Daoy (cell line): ENCODE measurements around the gene SARDH. TPM values are rescaled to one million over a fixed set of nuclear protein-coding genes. Genes with fewer than 3 reads are reported as not detected.

ENCODE experiments used
- DNase-seq: peaks from one replicate; pipeline ENCODE4 v3.0.0-alpha.2; 2015; ENCODE audit warnings: low read depth
- total RNA-seq: library from RNA; depleted of rRNA; stranded (reverse); fragments of >200 nt; shearing (Covaris generic); gene quantifications from 2 replicates; pipeline ENCODE4 v1.2.3, GENCODE V29; 2014

Gene SARDH
- total RNA-seq, 1 experiment from 2014 or later: 1.2 TPM

DNA sequence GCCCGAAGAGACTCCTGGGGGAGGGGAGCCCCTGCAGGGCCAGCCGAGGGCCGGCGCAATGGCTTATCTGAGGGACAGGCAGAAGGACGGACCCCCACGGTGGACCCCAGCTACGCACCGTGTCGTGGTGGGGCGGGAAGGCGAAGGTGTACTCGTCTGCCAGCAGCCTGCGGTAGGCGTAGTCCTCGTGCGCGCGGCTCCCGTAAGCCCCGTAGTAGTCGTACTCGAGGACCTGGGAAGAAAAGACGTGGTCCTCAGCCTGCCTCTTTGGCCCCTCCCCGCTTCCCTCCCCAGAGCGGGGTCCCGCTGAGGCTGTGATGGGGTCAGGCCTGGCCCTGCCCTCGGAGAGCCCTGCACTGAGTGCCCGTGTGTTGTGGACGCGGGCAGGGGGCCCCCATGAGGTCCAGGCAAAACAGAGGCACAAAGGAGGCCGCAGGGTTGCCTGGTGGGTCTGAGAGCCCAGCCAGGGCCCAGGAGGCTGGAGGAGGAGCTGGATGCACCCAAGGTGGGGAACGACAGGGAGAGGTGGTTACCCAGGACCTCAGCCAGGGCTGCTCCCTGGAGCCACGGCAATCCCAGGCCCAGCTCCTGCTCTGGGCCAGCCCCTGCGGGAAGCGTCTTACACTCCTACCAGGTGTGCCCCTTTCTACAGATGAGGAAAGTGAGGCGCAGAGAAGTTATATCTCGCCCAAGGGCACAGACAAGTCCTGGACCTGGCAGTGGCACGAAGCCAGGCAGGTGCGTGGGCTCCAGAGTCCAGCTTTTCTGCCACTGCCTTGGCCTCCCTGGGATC, 35.2 kb downstream of the SARDH start:
- no peak for DNase-seq

DNA sequence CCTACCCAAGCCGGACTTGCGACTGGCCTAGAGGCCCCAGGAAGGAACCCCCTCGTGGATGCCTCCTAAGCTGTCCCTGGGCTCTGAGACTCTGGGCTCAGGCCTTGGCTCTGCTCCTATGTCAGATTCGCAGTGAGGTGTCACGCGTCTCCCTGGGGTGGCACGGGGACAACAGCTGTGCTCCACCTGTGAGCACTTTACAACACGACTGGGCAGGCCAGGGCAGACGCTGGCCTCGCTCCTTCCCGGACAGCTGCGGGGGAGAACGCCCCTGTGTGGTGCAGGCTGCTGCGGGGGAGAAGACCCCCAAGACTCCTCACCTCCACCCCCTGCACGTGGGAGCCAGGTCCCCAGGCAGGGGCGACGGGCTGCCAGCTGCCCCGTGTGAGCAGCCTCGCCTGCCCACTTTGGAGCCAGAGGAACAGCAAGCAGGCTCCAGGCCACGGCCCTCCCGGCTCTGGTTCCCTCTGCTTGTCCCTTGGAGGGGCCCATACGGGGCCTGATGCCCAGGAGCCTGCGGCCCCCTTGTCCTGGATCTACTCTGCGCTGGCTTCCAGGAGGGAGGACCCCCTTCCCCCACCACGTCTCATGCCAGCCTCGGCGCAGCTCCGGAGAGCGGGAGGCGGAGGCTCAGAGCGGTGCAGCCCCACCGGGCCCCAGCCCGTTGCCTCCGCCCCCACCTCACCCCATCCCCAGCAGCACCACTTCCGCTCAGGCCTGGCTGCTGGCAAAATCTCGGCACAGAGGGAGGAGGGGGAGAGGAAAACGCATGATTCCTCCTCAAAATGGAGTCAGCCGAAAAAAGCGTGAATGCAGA, 36.0 kb downstream of the SARDH start:
- no peak for DNase-seq

DNA sequence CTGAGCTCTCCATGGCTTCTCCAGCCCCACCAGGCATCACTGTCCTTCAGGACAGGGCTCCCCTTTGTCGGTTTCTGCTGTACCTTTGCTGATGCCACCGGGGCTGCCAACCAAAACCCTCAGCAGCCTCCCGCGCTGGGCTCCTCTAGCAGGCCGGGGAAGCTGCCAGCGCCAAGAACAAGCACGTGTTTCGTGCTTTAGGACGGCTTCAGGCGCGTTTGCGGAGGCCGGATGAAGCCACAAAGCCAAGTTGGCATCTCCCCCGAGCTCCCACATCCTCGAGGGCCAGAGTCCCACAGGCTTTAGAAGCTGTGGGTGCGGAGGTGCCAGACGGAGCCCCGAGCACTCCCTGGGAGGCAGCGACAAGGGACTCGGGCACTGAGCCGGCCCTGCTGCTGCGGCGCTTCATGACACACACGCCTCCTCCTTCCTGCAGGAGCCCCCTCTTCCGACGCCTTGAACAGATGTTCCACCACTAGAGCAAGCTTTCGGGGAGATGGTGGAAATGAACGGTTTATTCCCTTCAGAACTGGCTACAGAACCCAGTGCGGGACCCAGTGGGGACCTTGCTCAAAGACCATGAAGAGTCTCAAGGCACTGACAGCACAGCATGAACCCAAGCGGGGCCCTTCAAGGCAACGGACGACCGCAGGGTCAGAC, 36.7 kb downstream of the SARDH start:
- no peak for DNase-seq

DNA sequence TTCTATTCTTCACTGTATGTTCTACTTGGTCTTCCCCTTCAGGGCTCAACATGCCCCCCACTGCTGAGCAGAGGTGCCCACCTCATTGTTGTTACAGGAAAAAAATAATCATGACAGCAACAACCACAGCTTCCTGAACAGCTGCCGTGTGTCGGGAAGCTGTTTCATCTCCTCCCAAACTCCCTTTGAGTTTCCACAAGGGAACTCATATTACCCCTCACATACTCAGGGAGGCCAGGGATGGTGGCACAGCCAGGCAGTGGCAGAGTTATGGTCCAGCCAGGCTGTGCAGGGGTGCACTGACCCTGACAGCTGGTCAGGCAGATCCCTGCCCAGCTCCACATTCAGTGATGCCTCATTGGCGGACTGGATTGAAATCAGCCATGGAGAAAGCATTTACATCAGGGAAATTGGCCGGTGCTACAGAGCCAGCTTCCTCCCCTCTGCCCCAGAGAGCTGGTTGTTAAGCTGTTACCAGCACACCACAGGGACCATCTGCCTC, 37.3 kb downstream of the SARDH start:
- no peak for DNase-seq

DNA sequence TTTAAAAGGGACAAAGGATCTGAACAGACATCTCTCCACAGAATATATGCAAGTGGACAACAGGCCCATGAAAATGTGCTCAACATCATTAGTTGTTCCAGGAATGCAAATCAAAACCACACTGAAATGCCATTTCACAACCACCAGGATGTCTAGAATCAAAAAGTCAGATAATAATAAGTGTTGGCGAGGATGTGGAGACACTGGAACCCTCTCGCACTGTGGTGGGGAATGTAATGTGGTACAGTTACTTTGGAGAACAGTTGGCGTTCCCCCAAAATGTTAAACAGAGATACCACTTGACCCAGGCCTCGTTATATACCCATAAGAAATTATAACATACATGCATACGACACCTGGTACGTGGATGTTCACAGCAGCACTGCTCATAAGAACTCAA, 38.6 kb downstream of the SARDH start:
- DNase-seq: no peak

DNA sequence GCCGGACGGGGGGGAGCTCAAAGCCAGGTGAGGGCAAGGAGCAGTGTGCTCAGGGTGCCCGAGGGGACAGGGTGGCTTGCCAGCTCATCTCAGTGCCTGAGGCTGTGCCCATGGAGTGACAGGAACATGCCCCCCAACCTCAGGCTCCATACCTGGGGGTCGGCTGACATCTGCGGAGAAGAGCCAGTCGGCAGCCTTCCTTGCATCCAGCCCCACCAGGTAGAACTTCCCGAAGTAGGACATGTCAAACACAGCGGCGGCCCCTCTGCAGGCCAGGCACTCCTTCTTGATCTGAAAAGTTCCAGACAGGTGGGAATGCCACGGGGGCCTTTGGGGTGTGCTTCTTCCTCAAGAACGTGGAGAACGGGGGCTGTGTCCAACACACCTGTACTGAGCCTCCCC, 42.1 kb downstream of the SARDH start:
- DNase-seq: no peak

DNA sequence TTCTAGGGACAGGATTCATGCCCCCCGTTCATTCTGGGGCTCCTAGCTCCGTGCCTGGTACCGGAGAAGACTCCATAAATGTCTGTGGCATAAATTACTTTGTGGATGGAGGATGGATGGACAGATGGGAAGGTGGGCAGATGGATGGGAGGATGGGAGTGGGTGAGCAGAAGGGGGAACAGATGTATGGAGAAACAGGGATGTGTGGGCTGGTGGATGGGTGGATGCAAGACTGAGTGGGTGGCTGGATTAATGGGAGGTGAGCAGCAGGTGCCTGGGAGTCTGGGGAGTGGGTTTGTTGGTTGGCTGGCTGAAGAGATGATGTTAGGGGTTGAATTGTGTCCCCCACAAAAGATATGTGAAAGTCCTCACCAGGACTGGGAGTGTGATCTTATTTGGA, 43.5 kb downstream of the SARDH start:
- DNase-seq: no peak

DNA sequence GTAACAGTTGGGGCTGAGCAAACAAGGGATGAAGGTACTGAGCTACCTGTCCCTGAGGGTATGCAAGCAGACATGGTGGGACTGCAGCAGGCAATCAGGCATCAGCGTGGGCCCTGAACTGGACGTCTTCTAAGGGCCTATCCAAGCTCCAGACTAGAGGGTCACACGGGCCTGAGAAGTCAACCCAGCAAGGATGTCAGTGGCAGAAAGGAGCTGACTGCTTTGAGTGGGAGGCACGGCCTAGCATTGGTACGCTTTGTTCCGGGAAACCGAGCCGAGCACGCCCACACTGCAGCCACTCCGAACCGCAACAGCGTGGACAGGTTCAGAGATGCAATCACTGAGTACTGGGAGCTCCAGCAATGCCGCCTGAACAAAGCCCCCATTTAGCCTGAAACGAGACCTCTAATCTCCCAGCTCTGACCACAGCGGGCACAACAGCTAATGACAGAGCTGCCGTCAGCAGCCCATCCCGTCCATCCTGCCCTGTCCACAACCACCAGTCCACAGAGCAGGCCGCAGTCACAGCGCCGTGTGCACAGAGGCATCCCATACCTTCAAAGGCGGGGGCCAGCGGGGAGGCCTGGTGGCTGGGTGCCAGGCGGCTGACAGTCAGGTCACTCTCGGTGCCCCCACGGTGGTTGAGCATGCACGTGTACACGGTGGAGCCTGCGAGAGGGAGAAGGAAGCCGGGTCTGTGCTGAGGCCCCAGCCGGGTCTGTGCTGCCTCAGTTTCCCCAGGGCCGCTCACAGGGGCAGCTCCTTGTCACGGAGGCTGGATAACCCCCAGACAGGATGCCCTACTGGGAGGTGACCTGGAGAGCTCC, 44.2 kb downstream of the SARDH start:
- no peak for DNase-seq

DNA sequence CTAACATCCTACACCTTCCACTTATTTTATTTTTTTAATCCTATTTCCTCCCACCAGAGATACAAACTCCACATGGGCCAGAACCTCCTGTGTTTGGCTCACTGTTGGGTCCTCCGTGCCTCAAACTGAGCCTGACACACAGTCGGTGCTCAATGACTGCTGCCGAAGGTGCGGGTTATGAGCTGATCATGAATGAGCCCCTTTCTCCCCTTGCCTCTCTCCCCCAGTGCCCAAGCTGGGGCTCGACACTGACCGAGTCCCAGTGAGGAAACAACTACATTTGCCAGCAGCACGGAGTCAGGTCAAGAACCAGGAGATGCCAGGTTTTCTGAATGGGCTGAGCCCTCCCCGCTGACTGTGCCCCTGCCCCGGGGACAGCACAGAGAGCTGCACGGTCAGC, 45.0 kb downstream of the SARDH start:
- DNase-seq: no peak

DNA sequence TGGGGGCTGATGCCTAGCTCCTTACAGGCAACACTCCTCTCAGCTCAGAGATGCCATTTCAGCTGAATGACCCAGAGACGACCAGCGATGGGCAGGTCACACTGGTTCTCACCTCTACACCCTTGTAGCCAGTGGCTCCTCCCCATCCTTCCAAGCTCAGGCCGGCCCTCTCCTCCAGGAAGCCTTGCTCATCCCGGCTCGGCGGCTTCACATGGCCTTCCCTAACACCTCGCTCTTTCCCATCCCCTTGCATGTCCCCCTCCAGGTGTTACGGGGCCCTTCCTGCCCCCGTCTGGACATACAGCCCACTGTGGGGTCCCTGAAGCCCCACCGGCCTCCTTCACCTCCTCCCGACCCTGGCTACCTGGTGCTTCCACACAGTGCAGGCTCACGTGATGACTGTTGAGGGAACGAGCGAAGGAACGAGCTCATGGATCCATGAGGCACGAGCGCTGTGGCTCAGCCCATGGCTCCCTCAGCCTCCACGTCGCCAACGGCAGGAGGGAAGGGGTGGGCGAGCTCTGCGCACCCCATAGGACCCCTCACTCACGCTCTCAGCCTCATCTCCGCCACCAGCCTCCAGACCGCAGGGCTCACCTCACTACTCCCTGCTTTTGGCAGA, 45.7 kb downstream of the SARDH start:
- DNase-seq: no peak

DNA sequence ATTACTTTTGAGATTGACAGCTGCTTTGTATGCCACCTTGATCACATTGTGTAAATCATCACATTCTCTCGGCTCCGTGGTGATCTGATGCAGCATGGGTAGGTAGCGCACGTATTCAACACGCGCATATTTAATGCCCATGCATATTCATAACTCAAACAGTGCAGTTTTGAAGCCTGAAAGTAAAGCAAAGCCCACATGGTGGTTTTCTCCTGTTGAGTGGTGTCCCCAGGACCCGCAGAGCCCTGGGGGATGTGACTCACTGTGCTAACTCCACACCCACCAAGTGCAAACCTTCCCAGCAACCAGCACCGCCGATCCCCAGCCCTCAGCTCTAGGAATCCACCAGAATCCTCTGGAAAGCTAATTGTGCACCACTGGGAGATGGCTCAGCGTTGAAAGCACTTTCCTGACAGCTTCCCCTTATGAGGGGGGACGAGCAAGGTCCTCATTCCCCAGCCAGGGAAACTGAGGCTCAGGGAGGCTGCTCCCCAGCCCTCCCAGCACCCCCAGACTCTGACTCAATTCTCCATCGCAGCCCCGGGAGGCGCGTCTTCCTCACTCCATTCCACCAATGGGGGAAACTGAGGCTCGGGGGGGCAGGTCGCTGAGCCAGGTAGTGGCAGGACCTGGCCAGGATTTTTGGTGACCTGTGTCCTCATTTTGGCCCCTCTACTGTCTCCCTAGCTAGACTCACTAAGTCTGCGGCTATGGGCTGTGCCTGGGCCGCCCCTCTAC, 46.4 kb downstream of the SARDH start:
- DNase-seq: peak; percentile 92

DNA sequence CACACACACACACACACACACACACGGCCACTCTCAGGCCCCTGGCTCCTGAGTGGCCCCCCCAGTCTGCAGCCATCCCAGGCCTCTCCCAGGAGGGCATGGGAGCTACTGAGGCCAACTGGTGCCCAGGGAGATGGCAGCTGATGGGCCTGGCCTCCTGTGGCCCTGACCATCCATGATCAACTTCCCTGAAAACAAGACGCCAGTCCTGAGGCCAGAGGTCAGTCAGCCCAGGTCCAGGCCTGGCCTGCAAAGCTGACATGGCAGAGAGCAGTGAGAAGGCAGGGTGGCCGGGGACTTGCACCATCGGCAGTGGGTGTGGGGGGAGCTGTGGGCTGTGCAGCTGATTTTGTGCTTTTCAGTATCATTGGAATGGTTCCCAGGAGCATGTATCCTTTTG, 47.0 kb downstream of the SARDH start:
- DNase-seq: no peak

DNA sequence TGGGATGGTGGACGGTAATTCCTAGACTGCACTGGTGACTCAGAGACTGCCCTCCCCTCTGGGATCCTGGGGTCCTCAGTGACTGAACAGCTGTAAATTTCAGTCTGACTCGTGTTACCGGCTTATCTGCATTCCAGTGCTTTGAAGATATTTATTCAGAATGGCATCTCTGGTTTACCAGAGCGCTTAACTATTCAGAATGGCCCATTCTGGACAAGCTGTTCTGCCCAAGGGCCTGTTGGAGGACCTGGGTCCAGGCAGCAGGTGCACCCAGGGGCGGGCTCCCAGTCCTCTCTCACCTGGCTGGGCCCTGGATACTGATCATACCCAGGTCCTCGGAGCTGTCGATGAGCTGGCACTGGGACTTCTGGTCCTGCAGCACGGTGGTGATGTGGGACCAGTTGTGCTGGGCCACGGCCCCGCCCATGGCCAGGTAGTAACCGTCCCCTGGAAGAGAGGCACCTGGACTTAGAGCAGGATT, 48.0 kb downstream of the SARDH start:
- no peak for DNase-seq

DNA sequence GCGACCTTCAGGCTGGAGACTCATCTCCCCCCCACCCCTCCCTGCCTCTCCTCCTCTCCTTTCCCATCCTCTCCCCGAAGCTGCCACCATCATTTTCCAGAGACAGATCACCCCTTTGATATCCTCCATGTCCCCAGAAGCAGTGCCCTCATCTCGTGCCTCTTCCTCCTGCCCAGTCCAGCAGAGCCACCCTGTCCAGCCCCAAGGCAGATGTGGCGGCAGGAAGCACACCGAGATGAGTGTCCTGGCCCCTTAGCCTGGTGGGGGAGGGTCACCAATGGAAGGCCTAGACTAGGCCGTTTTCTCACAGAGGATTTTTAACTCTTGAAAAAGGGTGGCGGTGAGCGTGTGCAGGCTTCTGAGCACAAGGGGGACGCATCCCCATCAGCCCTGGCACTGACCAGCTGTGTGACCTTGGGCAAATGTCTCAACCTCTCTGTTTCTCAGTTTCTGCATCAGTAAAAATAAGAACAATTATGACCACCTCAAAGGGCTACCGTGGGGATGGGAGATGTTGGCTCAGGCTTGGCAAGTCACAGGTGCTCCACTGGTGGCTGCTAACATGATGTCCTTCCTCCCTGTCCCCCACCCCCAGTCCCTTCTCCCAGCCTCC, 48.9 kb downstream of the SARDH start:
- no peak for DNase-seq

DNA sequence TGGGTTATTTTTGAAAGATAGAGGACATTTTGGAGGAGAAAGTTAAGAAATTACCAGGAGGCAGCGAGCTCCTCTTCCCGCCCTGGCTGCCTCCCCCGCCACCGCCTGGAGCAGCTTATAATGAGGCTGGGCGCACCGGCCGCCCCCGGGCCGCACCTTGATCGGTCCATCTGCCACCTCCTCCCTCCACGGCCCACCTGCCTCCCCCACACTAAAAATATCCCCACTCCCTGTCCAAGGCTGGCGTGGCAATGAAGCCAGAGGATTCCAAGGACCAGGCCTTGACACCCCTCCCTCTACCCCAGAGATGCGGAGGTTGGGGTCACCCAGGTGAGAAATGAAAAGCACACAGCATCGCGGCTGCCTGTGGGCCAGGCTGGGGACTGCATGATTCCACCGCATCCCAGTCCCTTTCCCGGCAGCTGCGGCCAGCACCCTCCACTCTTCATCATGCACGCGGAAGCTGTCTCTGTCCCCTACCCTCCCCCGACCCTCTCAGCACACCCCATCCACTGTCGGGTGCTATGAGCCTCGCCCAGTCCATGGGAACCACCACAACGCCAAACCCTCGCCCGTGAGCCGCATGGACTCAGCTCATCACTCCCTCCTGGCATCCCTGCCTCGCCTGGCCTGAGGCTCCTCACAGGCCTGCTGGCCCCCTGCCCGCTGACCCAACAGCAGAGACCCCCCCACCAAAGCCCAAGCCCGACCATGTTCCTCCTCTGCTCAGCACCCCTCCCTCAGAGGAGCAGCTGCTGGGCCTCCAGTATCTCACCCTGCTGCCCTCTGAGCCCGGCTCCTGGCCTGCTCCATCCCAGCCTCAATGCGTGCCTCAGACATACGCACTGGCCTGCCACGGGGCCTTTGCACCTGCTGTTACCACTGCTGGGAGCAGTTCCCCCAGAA, 50.0 kb downstream of the SARDH start:
- DNase-seq: no peak

DNA sequence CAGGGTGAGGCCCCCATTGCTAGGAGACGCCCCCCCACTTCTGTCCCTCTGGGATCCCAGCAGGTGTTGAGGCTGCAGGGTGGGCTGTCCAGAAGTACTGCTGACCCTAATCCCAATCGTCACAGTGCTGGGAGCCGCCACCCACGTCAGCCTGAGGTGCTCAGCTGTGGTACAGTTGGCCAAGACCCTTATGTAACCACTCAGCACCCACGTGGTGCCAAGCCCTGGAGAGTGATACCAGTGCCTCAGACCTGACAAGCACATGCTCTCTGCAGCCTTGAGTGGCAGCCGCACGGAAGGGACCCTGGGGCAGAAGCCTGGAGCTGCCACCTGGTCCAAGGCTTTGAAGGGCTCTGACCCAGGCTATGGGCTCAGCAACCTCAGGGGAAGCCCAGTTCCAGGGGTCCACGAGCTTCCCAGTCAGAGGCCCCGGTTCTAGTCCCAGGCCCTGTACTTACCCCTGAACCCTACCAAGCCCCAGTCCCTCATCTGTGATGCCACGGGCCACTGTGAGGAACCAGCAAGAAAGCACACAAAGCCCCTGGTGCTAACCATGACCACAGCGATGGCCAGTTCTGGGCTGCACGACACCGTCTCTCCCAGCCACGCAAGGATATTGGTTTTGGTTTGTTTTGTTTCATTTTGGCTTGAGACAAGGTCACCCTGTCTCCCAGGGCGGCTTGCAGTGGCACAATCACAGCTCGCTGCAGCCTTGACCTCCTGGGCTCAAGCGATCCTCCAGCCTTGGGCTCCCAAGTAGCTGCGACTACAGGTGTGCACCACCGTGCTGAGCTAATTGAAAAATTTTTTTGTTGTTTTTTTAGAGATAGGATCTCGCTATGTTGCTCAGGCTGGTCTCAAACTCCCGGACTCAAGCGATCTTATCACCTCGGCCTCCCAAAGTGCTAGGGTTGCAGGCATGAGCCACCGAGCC, 51.2 kb downstream of the SARDH start:
- DNase-seq: no peak
